SK-N-SH (cell line): ENCODE data around the gene MED8. TPM values are rescaled to one million over a fixed set of nuclear protein-coding genes. Genes with fewer than 3 reads are reported as not detected.

Experiments used
- CTCF ChIA-PET: fragments of 300-600, 350-600 bp; formaldehyde crosslinking; extraction: SDS; loops from one replicate; lab custom pipeline; 2021; lab: Yijun Ruan, JAX
- POLR2A ChIA-PET: fragments of 350-600 bp; sonication (Branson Sonifier 250); formaldehyde crosslinking; extraction: SDS; loops from one replicate; lab custom pipeline; 2020; ENCODE audit warnings: antibody characterized with exemption, inconsistent platforms; lab: Yijun Ruan, JAX
- DNase-seq: peaks from one replicate; pipeline ENCODE4 v3.0.0; 2012
- H2AFZ ChIP-seq: fragments of 200-600 bp; sonication (generic); 2 replicates; pipeline ENCODE4 v1.8.1; 2016; ENCODE audit warnings: antibody characterized with exemption, mild to moderate bottlenecking, low read depth
- H3F3A ChIP-seq: fragments of 200-600 bp; sonication (generic); replicated peaks from 2 replicates; pipeline ENCODE3; 2016; ENCODE audit warnings: antibody characterized with exemption, mild to moderate bottlenecking; ENCODE audit not compliant: insufficient read depth
- H3K27ac ChIP-seq, 2 experiments: fragments of 200-500 bp in 1 of 2; fragments of 200-600 bp in 1 of 2; sonication (Bioruptor generic) in 1 of 2; sonication (generic), shearing (Covaris generic) in 1 of 2; 2 replicates each; pipeline versions ENCODE4 v1.5.1 to v1.6.1; 2014 to 2016; ENCODE audit warnings: low read depth in 2 of 2, inconsistent platforms in 1 of 2, low read length in 1 of 2, mild to moderate bottlenecking in 1 of 2, mixed read lengths in 1 of 2
- H3K27me3 ChIP-seq: fragments of 200-600 bp; sonication (generic), shearing (Covaris generic); 2 replicates; pipeline ENCODE4 v1.6.1; 2016; ENCODE audit warnings: mixed run types; ENCODE audit not compliant: insufficient read depth
- H3K36me3 ChIP-seq, 2 experiments: fragments of 200-500 bp in 1 of 2; fragments of 200-600 bp in 1 of 2; sonication (Bioruptor generic) in 1 of 2; sonication (generic) in 1 of 2; replicated peaks in 1 of 2; 2 replicates each; pipeline versions ENCODE3 to v1.5.1; 2014 to 2016; ENCODE audit warnings: low read length in 1 of 2, mild to moderate bottlenecking in 1 of 2; ENCODE audit not compliant: insufficient read depth in 2 of 2, control insufficient read depth in 1 of 2
- H3K4me1 ChIP-seq, 2 experiments: fragments of 200-500 bp in 1 of 2; fragments of 200-600 bp in 1 of 2; sonication (Bioruptor generic) in 1 of 2; sonication (generic), shearing (Covaris generic) in 1 of 2; 2 replicates each; pipeline versions ENCODE4 v1.5.1 to v1.6.1; 2014 to 2016; ENCODE audit warnings: low read depth in 1 of 2, low read length in 1 of 2, mixed run types in 1 of 2; ENCODE audit not compliant: insufficient read depth in 2 of 2, control insufficient read depth in 1 of 2
- H3K4me2 ChIP-seq: fragments of 200-600 bp; sonication (generic), shearing (Covaris generic); 2 replicates; pipeline ENCODE4 v1.6.1; 2017; ENCODE audit warnings: mixed run types
- H3K4me3 ChIP-seq, 2 experiments: fragments of 200-500 bp in 1 of 2; fragments of 200-600 bp in 1 of 2; sonication (Bioruptor generic) in 1 of 2; sonication (generic), shearing (Covaris generic) in 1 of 2; 2 replicates each; pipeline versions ENCODE4 v1.5.1 to v1.8.1; 2014 to 2016; ENCODE audit warnings: low read depth in 2 of 2, inconsistent platforms in 1 of 2, low read length in 1 of 2, mild to moderate bottlenecking in 1 of 2, mixed read lengths in 1 of 2, moderate library complexity in 1 of 2
- H3K79me2 ChIP-seq: fragments of 200-600 bp; sonication (generic); 2 replicates; pipeline ENCODE4 v1.8.1; 2017; ENCODE audit warnings: mild to moderate bottlenecking; ENCODE audit not compliant: insufficient read depth
- H3K9ac ChIP-seq: fragments of 200-600 bp; sonication (generic); 2 replicates; pipeline ENCODE4 v1.6.1; 2017; ENCODE audit warnings: mixed run types
- H3K9me2 ChIP-seq: fragments of 200-600 bp; sonication (generic); 2 replicates; pipeline ENCODE4 v1.6.1; 2017; ENCODE audit warnings: mixed run types
- H3K9me3 ChIP-seq: fragments of 200-600 bp; sonication (generic); 2 replicates; pipeline ENCODE4 v1.6.1; 2017; ENCODE audit warnings: mixed run types, mild to moderate bottlenecking, moderate library complexity
- H4K20me1 ChIP-seq: fragments of 200-600 bp; sonication (generic); 2 replicates; pipeline ENCODE4 v1.6.1; 2017; ENCODE audit warnings: mild to moderate bottlenecking, mixed run types; ENCODE audit not compliant: insufficient read depth
- CHD2 ChIP-seq: fragments of 150-350 bp; IDR thresholded peaks from 2 replicates; pipeline ENCODE4 v1.6.1; 2018; ENCODE audit warnings: low read length; ENCODE audit not compliant: partially characterized antibody
- CTCF ChIP-seq: fragments of 200-600 bp; sonication (generic); IDR thresholded peaks from 2 replicates; pipeline ENCODE4 v1.6.1; 2017; ENCODE audit warnings: antibody characterized with exemption, mild to moderate bottlenecking, moderate library complexity
- EP300 ChIP-seq, 2 experiments: IDR thresholded peaks; 2 replicates each; pipeline versions ENCODE4 v1.4.0 to v1.6.1; 2012; ENCODE audit warnings: borderline replicate concordance in 1 of 2, low read depth in 1 of 2, low read length in 1 of 2
- EZH2phosphoT487 ChIP-seq: fragments of 200-600 bp; sonication (generic); IDR thresholded peaks from 2 replicates; pipeline ENCODE4 v1.6.1; 2017; ENCODE audit warnings: low read depth, mixed run types, mild to moderate bottlenecking, antibody characterized with exemption, moderate library complexity, borderline replicate concordance
- FOSL2 ChIP-seq: IDR thresholded peaks from 2 replicates; pipeline ENCODE4 v1.4.0; 2012; ENCODE audit warnings: low read depth, mild to moderate bottlenecking, moderate library complexity, borderline replicate concordance
- GATA2 ChIP-seq: sonication (generic); formaldehyde crosslinking; IDR thresholded peaks from 2 replicates; pipeline ENCODE4 v1.5.0; 2020; ENCODE audit warnings: mild to moderate bottlenecking, missing genetic modification reagents
- JUND ChIP-seq: IDR thresholded peaks from 2 replicates; pipeline ENCODE4 v1.4.0; 2012
- PBX3 ChIP-seq: IDR thresholded peaks from 2 replicates; pipeline ENCODE4; 2012
- RCOR1 ChIP-seq: fragments of 150-350 bp; IDR thresholded peaks from 2 replicates; pipeline ENCODE4 v1.6.1; 2017; ENCODE audit warnings: antibody characterized with exemption, low read length
- REST ChIP-seq: IDR thresholded peaks from 2 replicates; pipeline ENCODE4 v1.6.1; 2012; ENCODE audit warnings: mild to moderate bottlenecking, low read depth, low read length, moderate library complexity
- RXRA ChIP-seq: IDR thresholded peaks from 2 replicates; pipeline ENCODE4 v1.4.0; 2012; ENCODE audit warnings: low read depth, mild to moderate bottlenecking, borderline replicate concordance
- SIN3A ChIP-seq: IDR thresholded peaks from 2 replicates; pipeline ENCODE4 v1.6.1; 2012; ENCODE audit warnings: low read depth, mild to moderate bottlenecking, low read length, moderate library complexity, borderline replicate concordance
- USF2 ChIP-seq: fragments of 150-350 bp; IDR thresholded peaks from 2 replicates; pipeline ENCODE4 v1.6.1; 2017; ENCODE audit warnings: antibody characterized with exemption, low read length, low read depth, borderline replicate concordance
- YY1 ChIP-seq: IDR thresholded peaks from 2 replicates; pipeline ENCODE4 v1.4.0; 2012; ENCODE audit warnings: low read depth, mild to moderate bottlenecking
- ZBTB33 ChIP-seq: IDR thresholded peaks from 2 replicates; pipeline ENCODE4 v1.4.0; 2012; ENCODE audit warnings: low read depth, borderline replicate concordance
- WGBS: methylation state at CpG from one replicate; pipeline ENCODE4 v1.1.6; 2017; ENCODE audit warnings: low lambda C conversion rate; 5-methylcytosine and 5-hydroxymethylcytosine counted together
- polyA plus RNA-seq, 3 experiments: library from polyadenylated mRNA; depleted of rRNA; stranded (reverse); fragments of >200 nt; gene quantifications; 2 replicates each; pipeline ENCODE4 v1.2.3, GENCODE V29; 2012

The MED8 gene
- polyA plus RNA-seq, 1 of the 3 experiments (the other 2 are of a cell fraction), result 33.7 TPM

GRCh38 chr1:43360616-43361015, 29.0 kb downstream of the MED8 start:
- TF ChIP-seq EZH2phosphoT487 (no peak), ZBTB33 (no peak), SIN3A (no peak), PBX3 (no peak), RCOR1 (no peak), CTCF (no peak), USF2 (no peak), EP300 (IDR thresholded peaks at IDR 0.05; ENCODE audit: borderline replicate concordance in 1 of 2, low read depth in 1 of 2, low read length in 1 of 2) (no peak), CHD2 (no peak), FOSL2 (no peak), YY1 (no peak), GATA2 (CRISPR knock-in tag) (no peak), JUND (no peak), REST (no peak), RXRA (no peak)
- 86% methylated on average over 2 of the region's 4 CpGs for WGBS
- no peak overlapping the region for H3K27ac ChIP-seq

More at GRCh38 chr1:43360616-43361015, 29.0 kb downstream of the MED8 start:
- Histone ChIP-seq H3K36me3 (peaks cover 37 to 49% of the 10 kb centered on the region in 2 experiments), H3K27me3 (no peaks in the 10 kb centered on the region), H4K20me1 (no peaks in the 10 kb centered on the region), H2AFZ (no peak overlapping the region), H3K4me3 (peak overlapping the region; percentile 78 to 79; a peak in 3 of 4 replicates), H3K4me1 (peaks cover 7 to 30% of the 10 kb centered on the region in 2 experiments; a peak in 1 of 4 replicates), H3K9ac (no peak overlapping the region), H3F3A (peaks cover 40% of the 10 kb centered on the region), H3K9me3 (no peaks in the 10 kb centered on the region), H3K9me2 (no peaks in the 10 kb centered on the region), H3K4me2 (peak overlapping the region; percentile 87), H3K79me2 (peaks cover 63% of the 10 kb centered on the region)
- no peak for DNase-seq
- ChIA-PET POLR2A (no interaction called here), CTCF (interaction anchor here (1.5 kb wide), 1 partner anchor 134 kb away, joined by 4 read pairs; no protein-coding TSS in a partner anchor)
